ENCODE data around the gene LACRT.

GRCh38 chr12:54596526-54596946, 38.2 kb downstream of the LACRT start:
- TF ChIP-seq, protein P1, sequence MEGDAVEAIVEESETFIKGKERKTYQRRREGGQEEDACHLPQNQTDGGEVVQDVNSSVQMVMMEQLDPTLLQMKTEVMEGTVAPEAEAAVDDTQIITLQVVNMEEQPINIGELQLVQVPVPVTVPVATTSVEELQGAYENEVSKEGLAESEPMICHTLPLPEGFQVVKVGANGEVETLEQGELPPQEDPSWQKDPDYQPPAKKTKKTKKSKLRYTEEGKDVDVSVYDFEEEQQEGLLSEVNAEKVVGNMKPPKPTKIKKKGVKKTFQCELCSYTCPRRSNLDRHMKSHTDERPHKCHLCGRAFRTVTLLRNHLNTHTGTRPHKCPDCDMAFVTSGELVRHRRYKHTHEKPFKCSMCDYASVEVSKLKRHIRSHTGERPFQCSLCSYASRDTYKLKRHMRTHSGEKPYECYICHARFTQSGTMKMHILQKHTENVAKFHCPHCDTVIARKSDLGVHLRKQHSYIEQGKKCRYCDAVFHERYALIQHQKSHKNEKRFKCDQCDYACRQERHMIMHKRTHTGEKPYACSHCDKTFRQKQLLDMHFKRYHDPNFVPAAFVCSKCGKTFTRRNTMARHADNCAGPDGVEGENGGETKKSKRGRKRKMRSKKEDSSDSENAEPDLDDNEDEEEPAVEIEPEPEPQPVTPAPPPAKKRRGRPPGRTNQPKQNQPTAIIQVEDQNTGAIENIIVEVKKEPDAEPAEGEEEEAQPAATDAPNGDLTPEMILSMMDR (IDR thresholded peaks at IDR 0.05) = peak; percentile 35 to 70 (median 49)
- TF ChIP-seq POLR2A (IDR thresholded peaks at IDR 0.05) (no peak), EP300 (IDR thresholded peaks at IDR 0.05) (no peak)
